ENCODE measurements around the gene BECN2. TPM values are rescaled to one million over a fixed set of nuclear protein-coding genes. Genes with fewer than 3 reads are reported as not detected.

Gene BECN2, protein sequence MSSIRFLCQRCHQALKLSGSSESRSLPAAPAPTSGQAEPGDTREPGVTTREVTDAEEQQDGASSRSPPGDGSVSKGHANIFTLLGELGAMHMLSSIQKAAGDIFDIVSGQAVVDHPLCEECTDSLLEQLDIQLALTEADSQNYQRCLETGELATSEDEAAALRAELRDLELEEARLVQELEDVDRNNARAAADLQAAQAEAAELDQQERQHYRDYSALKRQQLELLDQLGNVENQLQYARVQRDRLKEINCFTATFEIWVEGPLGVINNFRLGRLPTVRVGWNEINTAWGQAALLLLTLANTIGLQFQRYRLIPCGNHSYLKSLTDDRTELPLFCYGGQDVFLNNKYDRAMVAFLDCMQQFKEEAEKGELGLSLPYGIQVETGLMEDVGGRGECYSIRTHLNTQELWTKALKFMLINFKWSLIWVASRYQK
- total RNA-seq (2014; rRNA removed; shearing (Covaris generic)) = not detected in 2 replicates

DNA sequence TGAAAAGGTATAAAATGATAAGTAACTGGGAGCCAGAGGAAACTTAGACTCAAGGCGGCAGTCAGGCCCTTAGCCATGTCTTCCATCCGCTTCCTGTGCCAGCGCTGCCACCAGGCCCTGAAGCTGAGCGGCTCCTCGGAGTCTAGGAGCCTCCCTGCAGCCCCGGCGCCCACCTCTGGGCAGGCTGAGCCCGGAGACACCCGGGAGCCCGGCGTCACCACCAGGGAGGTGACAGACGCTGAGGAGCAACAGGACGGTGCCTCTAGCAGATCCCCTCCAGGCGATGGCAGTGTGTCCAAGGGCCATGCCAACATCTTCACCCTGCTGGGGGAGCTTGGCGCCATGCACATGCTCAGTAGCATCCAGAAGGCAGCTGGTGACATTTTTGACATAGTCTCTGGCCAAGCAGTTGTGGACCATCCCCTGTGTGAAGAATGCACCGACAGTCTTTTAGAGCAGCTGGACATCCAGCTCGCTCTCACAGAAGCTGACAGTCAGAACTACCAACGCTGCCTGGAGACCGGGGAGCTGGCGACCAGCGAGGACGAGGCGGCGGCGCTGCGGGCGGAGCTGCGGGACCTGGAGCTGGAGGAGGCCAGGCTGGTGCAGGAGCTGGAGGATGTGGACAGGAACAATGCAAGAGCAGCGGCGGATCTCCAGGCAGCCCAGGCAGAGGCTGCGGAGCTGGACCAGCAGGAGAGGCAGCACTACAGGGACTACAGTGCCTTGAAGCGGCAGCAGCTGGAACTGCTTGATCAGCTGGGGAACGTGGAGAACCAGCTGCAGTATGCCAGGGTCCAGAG lies at the start of gene BECN2:
Gene BECN2 (plus strand): TSS at position 76 of the 803 bp plus-strand sequence. CDS start 0 bp downstream, at position 76.
- Histone ChIP-seq H3K27ac (no peak within 1 kb of the TSS), H3K4me3 (no peak within 1 kb of the TSS), H3K27me3 (no peaks in the 10 kb centered on the region), H3K36me3 (no peaks in the 10 kb centered on the region), H3K4me1 (peaks cover 4% of the 10 kb centered on the region), H3K9me3 (replicated peaks) (no peaks in the 10 kb centered on the region)
- no peak for DNase-seq

GRCh38 chr1:241916196-241916595 lies 41.4 kb upstream of the BECN2 start:
- no peak overlapping the region for H3K4me3 ChIP-seq
- H3K36me3 ChIP-seq = no peaks in the 10 kb centered on the region
- H3K9me3 ChIP-seq (replicated peaks) = no peaks in the 10 kb centered on the region
- H3K27ac ChIP-seq = no peak overlapping the region
- no peak for DNase-seq
- no peaks in the 10 kb centered on the region for H3K27me3 ChIP-seq
- H3K4me1 ChIP-seq = no peaks in the 10 kb centered on the region

GRCh38 chr1:241917487-241917886 lies 40.1 kb upstream of the BECN2 start:
- no peak overlapping the region for H3K27ac ChIP-seq
- DNase-seq = no peak
- no peaks in the 10 kb centered on the region for H3K27me3 ChIP-seq
- H3K36me3 ChIP-seq = no peaks in the 10 kb centered on the region
- no peaks in the 10 kb centered on the region for H3K9me3 ChIP-seq (replicated peaks)
- no peak overlapping the region for H3K4me3 ChIP-seq
- H3K4me1 ChIP-seq = no peaks in the 10 kb centered on the region

DNA sequence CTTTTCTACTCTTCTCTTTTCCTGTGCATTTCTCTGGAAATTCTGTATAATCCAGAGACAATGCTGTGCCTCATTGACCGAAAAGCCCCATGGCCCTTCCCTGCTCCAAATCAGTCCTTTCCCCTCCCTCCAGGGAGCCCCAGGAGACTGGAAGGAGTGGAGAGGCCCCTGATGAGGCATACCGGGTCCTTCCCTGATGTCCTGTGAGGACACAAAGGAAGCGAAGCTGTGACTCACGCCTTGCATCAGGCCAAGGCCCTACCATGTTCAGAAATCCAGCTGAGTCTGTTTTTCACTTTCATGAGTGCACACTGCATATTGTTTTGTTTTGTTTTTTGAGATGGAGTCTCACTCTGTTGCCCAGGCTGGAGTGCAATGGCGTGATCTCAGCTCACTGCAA lies 38.7 kb upstream of the BECN2 start:
- no peak overlapping the region for H3K27ac ChIP-seq
- H3K36me3 ChIP-seq = no peaks in the 10 kb centered on the region
- no peak overlapping the region for H3K4me3 ChIP-seq
- no peaks in the 10 kb centered on the region for H3K27me3 ChIP-seq
- H3K4me1 ChIP-seq = no peaks in the 10 kb centered on the region
- no peaks in the 10 kb centered on the region for H3K9me3 ChIP-seq (replicated peaks)
- peak in 1 of 2 experiments; percentile 5 for DNase-seq

DNA sequence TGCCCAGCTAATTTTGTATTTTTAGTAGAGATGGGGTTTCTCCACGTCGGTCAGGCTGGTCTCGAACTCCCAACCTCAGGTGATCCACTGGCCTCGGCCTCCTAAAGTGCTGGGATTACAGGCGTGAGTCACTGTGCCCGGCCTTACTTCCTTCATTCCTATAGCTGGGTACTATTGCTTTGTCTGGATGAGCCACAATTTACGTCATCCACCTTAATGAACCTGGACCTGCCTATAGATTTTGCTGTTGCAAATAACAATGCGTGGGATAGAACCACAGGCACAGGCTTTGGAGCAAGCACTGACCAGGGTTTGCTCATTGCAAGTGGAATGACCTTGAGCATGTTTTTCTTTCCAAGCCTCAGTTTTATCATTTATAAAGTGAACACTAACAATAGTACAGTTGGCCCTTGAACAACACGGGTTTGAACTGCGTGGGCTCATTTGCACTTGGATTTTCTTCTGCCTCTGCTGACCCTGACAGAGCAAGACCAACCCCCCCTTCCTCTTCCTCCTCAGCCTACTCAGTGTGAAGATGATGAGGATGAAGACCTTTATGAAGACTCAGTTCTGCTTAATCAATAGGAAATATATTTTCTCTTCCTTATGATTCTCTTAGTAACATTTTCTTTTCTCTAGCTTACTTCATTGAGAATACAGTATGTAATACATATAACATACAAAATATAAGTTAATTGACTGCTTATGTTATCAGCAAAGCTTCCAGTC lies 33.3 kb upstream of the BECN2 start:
- DNase-seq = no peak
- Histone ChIP-seq H3K4me3 (no peak overlapping the region), H3K4me1 (no peaks in the 10 kb centered on the region), H3K36me3 (no peaks in the 10 kb centered on the region), H3K27me3 (no peaks in the 10 kb centered on the region), H3K27ac (no peak overlapping the region), H3K9me3 (replicated peaks) (no peaks in the 10 kb centered on the region)

DNA sequence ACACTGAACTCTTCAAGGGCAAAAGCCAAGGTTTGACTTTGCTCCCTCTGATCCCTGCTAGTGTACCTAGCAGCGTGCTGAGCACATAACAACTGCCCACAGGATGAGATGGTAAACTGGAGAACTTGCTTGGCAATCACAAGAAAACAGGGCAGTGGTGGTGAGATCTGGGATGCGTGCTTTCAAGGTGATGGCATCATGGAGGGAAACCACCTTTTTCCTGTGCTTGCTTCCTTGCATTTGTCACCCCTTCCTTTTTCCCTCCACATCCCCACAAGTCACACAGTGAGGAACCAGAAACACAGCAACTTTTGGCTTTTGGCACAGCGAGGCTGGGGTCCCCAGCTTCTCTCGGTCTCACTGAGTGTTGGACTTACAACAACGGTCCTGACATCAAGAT lies 31.4 kb upstream of the BECN2 start:
- Histone ChIP-seq H3K36me3 (no peaks in the 10 kb centered on the region), H3K27me3 (no peaks in the 10 kb centered on the region), H3K27ac (no peak overlapping the region), H3K9me3 (replicated peaks) (no peaks in the 10 kb centered on the region), H3K4me1 (no peaks in the 10 kb centered on the region), H3K4me3 (no peak overlapping the region)
- DNase-seq = no peak

DNA sequence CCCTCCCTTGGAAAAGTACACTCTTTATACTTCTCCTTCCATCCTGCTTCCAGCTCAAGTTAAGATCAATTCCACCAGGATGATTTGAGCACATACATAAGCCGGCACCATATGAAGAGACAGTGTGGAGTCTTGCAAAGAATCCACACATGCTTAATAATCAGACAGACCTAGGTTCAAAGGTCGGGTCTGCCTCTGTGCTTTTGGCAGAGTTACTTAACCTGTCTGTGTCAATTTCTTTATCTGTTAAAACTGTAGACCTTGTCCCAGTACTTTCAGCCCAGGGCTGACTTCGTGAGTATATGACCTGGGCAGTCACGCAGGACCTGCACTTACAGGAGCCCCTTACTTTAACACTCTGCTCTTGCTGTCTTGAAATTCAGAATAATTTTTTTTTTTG lies 30.2 kb upstream of the BECN2 start:
- H3K4me3 ChIP-seq = no peak overlapping the region
- H3K36me3 ChIP-seq = no peaks in the 10 kb centered on the region
- H3K27me3 ChIP-seq = no peaks in the 10 kb centered on the region
- no peak for DNase-seq
- no peaks in the 10 kb centered on the region for H3K9me3 ChIP-seq (replicated peaks)
- H3K4me1 ChIP-seq = no peaks in the 10 kb centered on the region
- no peak overlapping the region for H3K27ac ChIP-seq

- no peaks in the 10 kb centered on the region for H3K27me3 ChIP-seq
- H3K27ac ChIP-seq = no peak overlapping the region
- no peaks in the 10 kb centered on the region for H3K36me3 ChIP-seq
- DNase-seq = no peak
- H3K9me3 ChIP-seq (replicated peaks) = no peaks in the 10 kb centered on the region
- peaks cover 5% of the 10 kb centered on the region; the same call in 1 of the 2 replicates for H3K4me1 ChIP-seq
- no peak overlapping the region for H3K4me3 ChIP-seq
Measured at GRCh38 chr1:241932845-241933244, 24.7 kb upstream of the BECN2 start.

DNA sequence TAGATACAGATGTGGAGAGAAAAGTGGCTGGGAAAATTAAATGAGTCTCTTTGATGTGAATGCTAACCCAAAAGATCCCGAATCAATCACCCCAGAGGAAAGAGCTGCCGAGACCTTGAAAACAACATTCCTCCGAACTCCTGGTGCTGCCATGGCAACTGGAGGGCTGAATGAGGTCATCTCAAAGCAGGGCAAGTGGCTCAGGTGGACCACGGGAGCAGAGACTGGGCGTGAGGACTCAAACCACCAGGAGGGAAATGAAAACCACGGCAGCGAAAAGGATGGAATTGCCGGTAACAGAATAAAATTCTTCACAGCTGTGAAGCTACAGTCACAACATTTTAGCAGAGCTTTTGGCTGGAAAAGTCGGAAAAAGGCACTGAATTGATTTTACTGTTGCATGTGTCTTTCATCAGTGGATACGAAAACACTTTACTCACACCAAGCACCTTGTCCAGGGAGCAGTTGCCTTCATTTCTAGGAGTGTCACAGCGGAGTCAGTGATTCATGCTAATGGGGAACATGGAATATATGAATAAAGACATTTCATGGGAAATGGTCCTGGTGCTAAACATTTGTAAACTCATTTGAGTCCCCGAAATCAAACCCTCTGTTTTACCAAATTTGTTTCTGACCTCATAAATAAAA lies 23.2 kb upstream of the BECN2 start:
- Histone ChIP-seq H3K27ac (no peak overlapping the region), H3K27me3 (no peaks in the 10 kb centered on the region), H3K9me3 (replicated peaks) (no peaks in the 10 kb centered on the region), H3K36me3 (no peaks in the 10 kb centered on the region), H3K4me1 (peaks cover 5% of the 10 kb centered on the region; the same call in 1 of the 2 replicates), H3K4me3 (no peak overlapping the region)
- peak; percentile 34 to 40 for DNase-seq

- H3K27ac ChIP-seq = no peak overlapping the region
- H3K9me3 ChIP-seq (replicated peaks) = no peaks in the 10 kb centered on the region
- no peak overlapping the region for H3K4me3 ChIP-seq
- no peak for DNase-seq
- no peaks in the 10 kb centered on the region for H3K36me3 ChIP-seq
- H3K4me1 ChIP-seq = peaks cover 5% of the 10 kb centered on the region; the same call in 1 of the 2 replicates
- no peaks in the 10 kb centered on the region for H3K27me3 ChIP-seq
Measured at GRCh38 chr1:241934866-241935265, 22.7 kb upstream of the BECN2 start.

DNA sequence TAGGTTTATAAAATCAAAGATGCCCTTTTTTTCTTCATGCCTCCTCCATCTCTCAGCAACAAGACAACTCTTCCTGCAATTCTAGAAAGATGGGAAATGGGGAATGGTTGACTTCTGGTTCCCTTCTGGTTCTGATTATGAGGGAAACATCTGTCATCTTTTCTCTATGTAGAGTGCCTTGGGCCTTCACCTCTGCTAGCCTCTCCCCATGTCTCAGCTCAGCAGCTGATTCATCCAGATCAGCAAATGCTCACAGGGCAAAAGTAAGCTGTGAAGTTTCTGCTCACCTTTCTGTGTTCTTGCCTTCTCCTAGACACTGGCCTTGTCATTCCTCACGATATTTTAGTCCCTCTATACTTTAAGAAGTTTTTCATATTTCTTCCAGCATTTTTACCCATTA lies 17.8 kb upstream of the BECN2 start:
- no peaks in the 10 kb centered on the region for H3K4me1 ChIP-seq
- DNase-seq = no peak
- H3K4me3 ChIP-seq = no peak overlapping the region
- no peaks in the 10 kb centered on the region for H3K36me3 ChIP-seq
- H3K27ac ChIP-seq = no peak overlapping the region
- no peaks in the 10 kb centered on the region for H3K27me3 ChIP-seq
- no peaks in the 10 kb centered on the region for H3K9me3 ChIP-seq (replicated peaks)

DNA sequence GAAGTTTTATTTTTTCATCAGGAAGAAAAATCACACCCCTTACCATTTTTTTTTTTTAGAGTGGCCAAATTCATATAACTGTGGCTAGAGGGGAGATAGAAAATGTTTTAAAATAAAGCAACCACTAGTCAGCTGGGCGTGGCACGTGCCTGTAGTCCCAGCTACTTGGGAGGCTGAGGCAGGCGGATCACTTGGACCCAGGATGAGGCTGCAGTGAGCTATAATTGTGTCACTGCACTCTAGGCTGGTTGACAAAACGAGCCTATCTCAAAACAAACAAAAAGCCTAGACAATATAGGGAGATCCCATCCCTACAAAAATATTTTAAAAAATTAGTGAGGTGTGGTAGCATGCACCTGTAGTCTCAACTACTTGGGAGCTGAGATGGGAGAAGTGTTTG lies 14.8 kb upstream of the BECN2 start:
- no peak overlapping the region for H3K27ac ChIP-seq
- no peaks in the 10 kb centered on the region for H3K27me3 ChIP-seq

GRCh38 chr1:241944300-241944699 lies 13.3 kb upstream of the BECN2 start:
- Histone ChIP-seq H3K4me3 (peak overlapping the region; percentile 16; the same call in 1 of the 2 replicates), H3K27ac (no peak overlapping the region), H3K36me3 (no peaks in the 10 kb centered on the region), H3K9me3 (replicated peaks) (no peaks in the 10 kb centered on the region), H3K27me3 (no peaks in the 10 kb centered on the region), H3K4me1 (no peaks in the 10 kb centered on the region)
- DNase-seq = no peak

More for the DNA sequence above, 14.8 kb upstream of the BECN2 start:
- DNase-seq = no peak
- H3K4me3 ChIP-seq = no peak overlapping the region
- no peaks in the 10 kb centered on the region for H3K9me3 ChIP-seq (replicated peaks)
- no peaks in the 10 kb centered on the region for H3K4me1 ChIP-seq
- H3K36me3 ChIP-seq = no peaks in the 10 kb centered on the region

GRCh38 chr1:241947354-241947753 lies 10.2 kb upstream of the BECN2 start:
- H3K4me3 ChIP-seq = no peak overlapping the region
- DNase-seq = no peak
- H3K36me3 ChIP-seq = no peaks in the 10 kb centered on the region
- H3K4me1 ChIP-seq = no peaks in the 10 kb centered on the region; the same call in 1 of the 2 replicates
- H3K27me3 ChIP-seq = no peaks in the 10 kb centered on the region
- H3K9me3 ChIP-seq (replicated peaks) = no peaks in the 10 kb centered on the region
- H3K27ac ChIP-seq = no peak overlapping the region
